HL-60 (cell line): ENCODE measurements around the gene GPC5.

ENCODE experiments used
- DNase-seq, 2 experiments: peaks; one replicate each; pipeline ENCODE4 v3.0.0-alpha.2; 2010 to 2020; ENCODE audit warnings: low read depth in 1 of 2, low spot score in 1 of 2
- H3K27ac ChIP-seq: fragments of 250-450 bp; sonication (Bioruptor Pico); replicated peaks from 2 replicates; pipeline ENCODE4 v1.5.1; 2020; ENCODE audit warnings: mild to moderate bottlenecking, moderate library complexity
- H3K27me3 ChIP-seq: fragments of 250-450 bp; sonication (Bioruptor Pico); 2 replicates; pipeline ENCODE4 v1.5.1; 2021; ENCODE audit warnings: mild to moderate bottlenecking, moderate library complexity; ENCODE audit not compliant: insufficient read depth, poor library complexity, severe bottlenecking
- H3K4me3 ChIP-seq: replicated peaks from 2 replicates; pipeline ENCODE4 v1.5.1; 2011; ENCODE audit warnings: mild to moderate bottlenecking, control low read depth, low read length; ENCODE audit not compliant: insufficient read depth
- GABPA ChIP-seq: IDR thresholded peaks from 2 replicates; pipeline ENCODE4 v1.6.1; 2012; ENCODE audit warnings: low read depth
- POLR2AphosphoS5 ChIP-seq: IDR thresholded peaks from 2 replicates; pipeline ENCODE4 v1.6.1; 2012; ENCODE audit warnings: low read depth
- SPI1 ChIP-seq: IDR thresholded peaks from 2 replicates; pipeline ENCODE4 v1.6.1; 2012; ENCODE audit warnings: low read depth, mild to moderate bottlenecking, borderline replicate concordance
- TF ChIP-seq, protein P1 (sequence below): IDR thresholded peaks from 2 replicates; pipeline ENCODE4 v1.6.1; 2012; ENCODE audit warnings: low read depth; ENCODE audit not compliant: insufficient replicate concordance
- TF ChIP-seq, protein P2 (sequence below): IDR thresholded peaks from one replicate; pipeline ENCODE4 v1.5.1; 2011; ENCODE audit warnings: low read length, control low read depth, inconsistent platforms; ENCODE audit not compliant: insufficient read depth

The GPC5 gene

DNA sequence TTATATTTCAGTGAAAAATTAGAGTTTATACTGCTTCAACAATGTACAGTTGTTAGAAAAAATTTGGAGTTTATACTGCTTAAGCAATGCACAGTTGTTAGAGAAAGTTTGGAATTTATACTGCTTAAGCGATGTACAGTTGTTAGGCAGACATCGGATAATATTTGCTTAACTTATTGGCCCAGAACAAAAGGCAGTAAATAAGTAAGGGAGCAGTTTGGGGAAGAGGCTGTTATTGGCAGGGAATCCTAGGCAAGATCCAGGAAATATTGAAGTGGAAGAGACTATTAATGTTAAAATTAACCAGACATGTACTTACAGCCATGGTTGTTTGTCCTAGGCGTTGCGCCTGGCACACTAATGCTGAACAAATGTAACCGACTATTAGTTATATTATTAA lies 166.9 kb downstream of the GPC5 start:
- no peak for DNase-seq
- Histone ChIP-seq H3K27ac (no peak overlapping the region), H3K27me3 (no peaks in the 10 kb centered on the region), H3K4me3 (no peak overlapping the region)
- TF ChIP-seq, protein P1, sequence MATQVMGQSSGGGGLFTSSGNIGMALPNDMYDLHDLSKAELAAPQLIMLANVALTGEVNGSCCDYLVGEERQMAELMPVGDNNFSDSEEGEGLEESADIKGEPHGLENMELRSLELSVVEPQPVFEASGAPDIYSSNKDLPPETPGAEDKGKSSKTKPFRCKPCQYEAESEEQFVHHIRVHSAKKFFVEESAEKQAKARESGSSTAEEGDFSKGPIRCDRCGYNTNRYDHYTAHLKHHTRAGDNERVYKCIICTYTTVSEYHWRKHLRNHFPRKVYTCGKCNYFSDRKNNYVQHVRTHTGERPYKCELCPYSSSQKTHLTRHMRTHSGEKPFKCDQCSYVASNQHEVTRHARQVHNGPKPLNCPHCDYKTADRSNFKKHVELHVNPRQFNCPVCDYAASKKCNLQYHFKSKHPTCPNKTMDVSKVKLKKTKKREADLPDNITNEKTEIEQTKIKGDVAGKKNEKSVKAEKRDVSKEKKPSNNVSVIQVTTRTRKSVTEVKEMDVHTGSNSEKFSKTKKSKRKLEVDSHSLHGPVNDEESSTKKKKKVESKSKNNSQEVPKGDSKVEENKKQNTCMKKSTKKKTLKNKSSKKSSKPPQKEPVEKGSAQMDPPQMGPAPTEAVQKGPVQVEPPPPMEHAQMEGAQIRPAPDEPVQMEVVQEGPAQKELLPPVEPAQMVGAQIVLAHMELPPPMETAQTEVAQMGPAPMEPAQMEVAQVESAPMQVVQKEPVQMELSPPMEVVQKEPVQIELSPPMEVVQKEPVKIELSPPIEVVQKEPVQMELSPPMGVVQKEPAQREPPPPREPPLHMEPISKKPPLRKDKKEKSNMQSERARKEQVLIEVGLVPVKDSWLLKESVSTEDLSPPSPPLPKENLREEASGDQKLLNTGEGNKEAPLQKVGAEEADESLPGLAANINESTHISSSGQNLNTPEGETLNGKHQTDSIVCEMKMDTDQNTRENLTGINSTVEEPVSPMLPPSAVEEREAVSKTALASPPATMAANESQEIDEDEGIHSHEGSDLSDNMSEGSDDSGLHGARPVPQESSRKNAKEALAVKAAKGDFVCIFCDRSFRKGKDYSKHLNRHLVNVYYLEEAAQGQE, result no peak
- TF ChIP-seq GABPA (no peak), SPI1 (no peak), POLR2AphosphoS5 (no peak)
- TF ChIP-seq, protein P2, sequence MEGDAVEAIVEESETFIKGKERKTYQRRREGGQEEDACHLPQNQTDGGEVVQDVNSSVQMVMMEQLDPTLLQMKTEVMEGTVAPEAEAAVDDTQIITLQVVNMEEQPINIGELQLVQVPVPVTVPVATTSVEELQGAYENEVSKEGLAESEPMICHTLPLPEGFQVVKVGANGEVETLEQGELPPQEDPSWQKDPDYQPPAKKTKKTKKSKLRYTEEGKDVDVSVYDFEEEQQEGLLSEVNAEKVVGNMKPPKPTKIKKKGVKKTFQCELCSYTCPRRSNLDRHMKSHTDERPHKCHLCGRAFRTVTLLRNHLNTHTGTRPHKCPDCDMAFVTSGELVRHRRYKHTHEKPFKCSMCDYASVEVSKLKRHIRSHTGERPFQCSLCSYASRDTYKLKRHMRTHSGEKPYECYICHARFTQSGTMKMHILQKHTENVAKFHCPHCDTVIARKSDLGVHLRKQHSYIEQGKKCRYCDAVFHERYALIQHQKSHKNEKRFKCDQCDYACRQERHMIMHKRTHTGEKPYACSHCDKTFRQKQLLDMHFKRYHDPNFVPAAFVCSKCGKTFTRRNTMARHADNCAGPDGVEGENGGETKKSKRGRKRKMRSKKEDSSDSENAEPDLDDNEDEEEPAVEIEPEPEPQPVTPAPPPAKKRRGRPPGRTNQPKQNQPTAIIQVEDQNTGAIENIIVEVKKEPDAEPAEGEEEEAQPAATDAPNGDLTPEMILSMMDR, result no peak

DNA sequence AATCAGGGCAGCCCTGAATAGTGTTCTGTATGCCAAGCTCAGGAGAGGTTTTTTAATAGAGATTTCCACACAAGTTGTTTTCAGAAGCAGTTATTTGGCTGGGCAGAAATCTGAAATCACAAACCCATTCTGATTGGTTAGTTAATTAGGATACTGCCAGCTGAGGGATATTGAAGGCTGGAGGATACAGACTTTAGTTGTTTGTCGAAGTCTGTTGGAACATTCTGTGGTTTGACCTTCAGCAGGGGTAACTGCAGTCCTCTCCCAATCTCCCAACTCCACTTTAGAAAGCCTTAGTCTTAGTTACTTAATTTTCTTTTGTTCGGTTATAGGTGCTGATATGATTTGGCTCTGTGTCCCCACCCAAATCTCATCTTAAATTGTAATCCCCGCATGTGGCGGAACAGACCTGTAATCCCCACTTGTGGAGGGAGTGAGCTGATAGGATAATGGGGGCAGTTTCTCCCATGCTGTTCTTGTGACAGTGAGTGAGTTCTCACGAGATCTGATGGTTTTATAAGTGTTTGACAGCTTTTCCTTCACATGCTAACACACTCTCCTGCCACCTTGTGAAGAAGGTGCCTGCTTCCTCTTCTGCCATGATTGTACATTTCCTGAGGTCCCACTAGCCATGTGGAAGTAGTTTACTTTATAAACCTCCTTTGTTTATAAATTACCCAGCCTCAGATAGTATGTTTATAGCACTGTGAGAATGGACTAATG lies 169.2 kb downstream of the GPC5 start:
- Histone ChIP-seq H3K27ac (no peak overlapping the region), H3K27me3 (no peaks in the 10 kb centered on the region), H3K4me3 (no peak overlapping the region)
- TF ChIP-seq, protein P1, result no peak
- TF ChIP-seq POLR2AphosphoS5 (no peak), SPI1 (no peak)
- DNase-seq, result no peak

DNA sequence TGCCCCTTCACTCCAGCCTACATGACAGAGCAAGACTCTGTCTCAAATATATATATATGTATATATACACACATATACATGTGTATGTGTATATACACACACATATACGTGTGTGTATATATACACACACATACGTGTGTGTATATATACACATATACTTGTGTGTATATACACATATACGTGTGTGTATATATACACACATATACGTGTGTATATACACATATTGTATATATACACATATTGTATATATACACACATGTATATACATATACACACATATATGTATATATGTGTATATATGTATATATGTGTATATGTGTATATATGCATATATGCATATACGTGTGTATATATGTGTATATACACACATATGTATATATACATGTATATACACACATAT lies 173.3 kb downstream of the GPC5 start:
- TF ChIP-seq GABPA (no peak), SPI1 (no peak), POLR2AphosphoS5 (no peak)
- TF ChIP-seq, protein P1, result no peak
- TF ChIP-seq, protein P2, result no peak
- no peak for DNase-seq
- H3K27ac ChIP-seq, result no peak overlapping the region

More for the DNA sequence above, 173.3 kb downstream of the GPC5 start:
- no peaks in the 10 kb centered on the region for H3K27me3 ChIP-seq
- H3K4me3 ChIP-seq, result no peak overlapping the region
